WI38 (cell line): ENCODE results near the gene UNC5A.

Experiments used
- H3K4me3 ChIP-seq: 2 replicates; pipeline ENCODE4 v1.5.1; 2011; ENCODE audit warnings: low read depth, mild to moderate bottlenecking, control low read depth, low read length
- TF ChIP-seq, protein P1 (sequence below): IDR thresholded peaks from 2 replicates; pipeline ENCODE4 v1.5.1; 2012; ENCODE audit warnings: low read depth, mild to moderate bottlenecking, control low read depth, low read length

The UNC5A gene

DNA sequence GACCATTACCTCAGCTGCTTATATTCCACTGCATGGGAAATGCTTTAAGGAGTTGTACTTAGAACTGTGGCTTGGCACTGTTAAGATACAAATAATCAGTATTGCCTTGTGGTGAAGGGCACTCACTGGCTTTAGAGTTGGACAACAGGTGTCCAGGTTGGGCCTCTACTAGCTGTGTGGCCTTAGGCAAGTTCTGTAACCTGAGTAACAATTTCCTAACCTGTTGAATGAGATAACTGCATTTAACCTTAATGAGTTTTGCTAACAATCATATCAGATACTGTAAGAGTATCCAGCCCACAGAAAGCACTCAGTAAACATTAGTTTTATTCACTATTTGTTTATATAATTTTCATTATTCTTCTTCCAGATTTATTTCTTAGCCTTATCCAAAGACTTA is 106.0 kb downstream of the UNC5A start:
- no peak overlapping the region for H3K4me3 ChIP-seq
- TF ChIP-seq, protein P1, sequence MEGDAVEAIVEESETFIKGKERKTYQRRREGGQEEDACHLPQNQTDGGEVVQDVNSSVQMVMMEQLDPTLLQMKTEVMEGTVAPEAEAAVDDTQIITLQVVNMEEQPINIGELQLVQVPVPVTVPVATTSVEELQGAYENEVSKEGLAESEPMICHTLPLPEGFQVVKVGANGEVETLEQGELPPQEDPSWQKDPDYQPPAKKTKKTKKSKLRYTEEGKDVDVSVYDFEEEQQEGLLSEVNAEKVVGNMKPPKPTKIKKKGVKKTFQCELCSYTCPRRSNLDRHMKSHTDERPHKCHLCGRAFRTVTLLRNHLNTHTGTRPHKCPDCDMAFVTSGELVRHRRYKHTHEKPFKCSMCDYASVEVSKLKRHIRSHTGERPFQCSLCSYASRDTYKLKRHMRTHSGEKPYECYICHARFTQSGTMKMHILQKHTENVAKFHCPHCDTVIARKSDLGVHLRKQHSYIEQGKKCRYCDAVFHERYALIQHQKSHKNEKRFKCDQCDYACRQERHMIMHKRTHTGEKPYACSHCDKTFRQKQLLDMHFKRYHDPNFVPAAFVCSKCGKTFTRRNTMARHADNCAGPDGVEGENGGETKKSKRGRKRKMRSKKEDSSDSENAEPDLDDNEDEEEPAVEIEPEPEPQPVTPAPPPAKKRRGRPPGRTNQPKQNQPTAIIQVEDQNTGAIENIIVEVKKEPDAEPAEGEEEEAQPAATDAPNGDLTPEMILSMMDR, result no peak

DNA sequence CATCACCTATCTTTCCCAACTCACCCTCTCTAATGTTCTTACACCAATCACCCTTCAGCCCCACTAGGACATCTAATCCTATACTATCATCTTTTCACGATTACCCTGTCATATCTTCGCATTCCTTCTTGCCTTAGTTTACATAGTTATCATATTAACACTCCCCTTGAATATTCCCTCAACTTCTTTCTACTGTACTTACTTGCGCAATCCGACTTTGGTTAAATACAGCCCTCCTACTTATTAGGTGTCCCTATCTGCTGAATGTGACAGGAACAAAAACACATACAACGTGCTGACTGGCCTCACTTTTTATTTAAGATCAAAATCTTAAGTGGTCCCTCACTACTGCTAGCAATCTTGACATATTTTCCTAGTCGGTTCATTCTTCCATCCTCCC is 108.3 kb downstream of the UNC5A start:
- H3K4me3 ChIP-seq, result no peak overlapping the region
- TF ChIP-seq, protein P1, result no peak

DNA sequence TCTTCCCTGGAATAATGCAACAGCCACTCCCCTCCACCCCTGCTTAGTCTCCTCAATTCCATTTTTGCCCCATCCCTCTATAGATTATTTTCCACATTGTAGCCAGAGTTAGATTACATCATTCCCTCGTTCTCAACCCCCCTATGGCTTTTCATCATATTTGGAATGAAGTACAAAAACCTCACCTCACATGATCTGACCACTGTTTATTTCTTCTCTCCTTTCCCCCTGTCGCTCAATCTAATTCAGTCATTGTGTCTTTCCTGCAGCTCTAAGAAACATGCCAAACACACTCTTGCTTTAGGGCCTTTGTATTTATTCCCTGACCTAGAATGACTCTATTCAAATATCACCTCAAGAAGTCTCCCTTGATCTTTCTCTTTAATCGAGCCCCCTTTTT is 111.4 kb downstream of the UNC5A start:
- no peak overlapping the region for H3K4me3 ChIP-seq
- TF ChIP-seq, protein P1, result no peak

DNA sequence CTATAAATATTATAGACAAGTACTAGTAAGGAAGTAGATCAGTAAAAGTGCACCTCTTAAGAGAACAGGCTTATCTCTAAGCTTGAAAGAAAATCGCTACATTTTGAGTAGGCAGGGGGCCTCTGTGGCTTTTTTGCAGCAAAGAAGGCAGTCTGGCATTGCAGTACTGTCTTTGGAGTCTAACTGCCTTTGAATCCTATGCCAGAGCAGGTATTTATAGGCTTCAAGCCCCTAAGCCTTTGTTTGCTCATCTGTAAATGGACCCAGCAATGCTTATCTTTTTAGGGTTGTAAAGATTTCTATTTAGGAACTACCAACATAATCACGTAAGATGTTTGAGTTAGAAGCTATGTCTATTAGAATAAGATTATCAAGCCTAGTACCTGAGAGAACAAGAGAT is 112.5 kb downstream of the UNC5A start:
- TF ChIP-seq, protein P1, result no peak

DNA sequence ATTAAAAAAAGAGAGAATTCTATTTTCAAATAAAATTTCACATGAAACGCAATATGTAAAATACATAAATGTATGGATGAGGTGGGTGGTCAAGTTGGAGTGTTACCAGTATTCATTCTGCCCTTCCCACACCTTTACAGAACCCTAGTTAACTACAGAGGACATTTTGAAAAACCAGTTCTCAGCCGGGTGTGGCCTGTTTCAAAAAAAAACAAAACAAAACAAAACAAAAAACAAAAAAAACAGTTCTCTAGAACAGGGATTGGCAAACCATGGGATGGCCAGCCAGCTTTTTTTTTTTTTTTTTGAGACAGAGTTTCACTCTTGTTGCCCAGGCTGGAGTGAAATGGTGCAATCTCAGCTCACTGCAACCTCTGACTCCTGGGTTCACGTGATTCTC is 117.2 kb downstream of the UNC5A start:
- TF ChIP-seq, protein P1, result no peak
- H3K4me3 ChIP-seq, result no peak overlapping the region

More for the DNA sequence above, 112.5 kb downstream of the UNC5A start:
- H3K4me3 ChIP-seq, result no peak overlapping the region

DNA sequence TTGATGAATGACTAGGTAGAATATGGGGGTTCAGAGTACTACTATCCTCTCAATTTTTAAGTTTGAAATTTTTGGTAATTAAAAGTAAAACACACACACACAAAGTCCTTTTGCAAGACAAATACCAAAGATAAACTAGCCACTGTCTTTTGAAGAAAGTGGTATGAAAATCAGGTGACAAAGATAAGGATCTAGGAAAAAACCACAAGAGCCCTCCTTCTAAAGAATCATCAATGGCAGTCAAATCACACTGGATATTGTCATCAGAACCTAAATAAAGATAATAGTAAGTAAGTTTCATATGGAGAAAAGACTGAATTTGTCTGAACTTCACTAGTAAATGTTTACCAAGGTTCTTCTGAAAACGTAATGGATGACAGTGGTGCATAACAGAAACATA is 119.3 kb downstream of the UNC5A start:
- TF ChIP-seq, protein P1, result no peak
- H3K4me3 ChIP-seq, result no peak overlapping the region
